CD14-positive monocyte (primary cell): ENCODE measurements around the gene PIM2. TPM values are rescaled to one million over a fixed set of nuclear protein-coding genes. Genes with fewer than 3 reads are reported as not detected.

Experiments used
- DNase-seq, 3 donors: peaks; one replicate each; pipeline ENCODE4 v3.0.0-alpha.2; 2011 to 2022
- H2AFZ ChIP-seq: 2 replicates; pipeline ENCODE4 v1.6.0; 2012; ENCODE audit warnings: mild to moderate bottlenecking, low read depth, low read length, inconsistent platforms; ENCODE audit not compliant: insufficient read depth, poor library complexity, severe bottlenecking
- H3K27ac ChIP-seq, 2 donors: 1 replicate in 1 of 2; 2 replicates in 1 of 2; pipeline ENCODE4 v1.5.1; 2012 to 2013; ENCODE audit warnings: low read length in 2 of 2, control low read depth in 1 of 2, inconsistent platforms in 1 of 2, low read depth in 1 of 2, mild to moderate bottlenecking in 1 of 2
- H3K27me3 ChIP-seq, 2 donors: one replicate each; pipeline versions ENCODE4 v1.6.0 to v1.6.1; 2011 to 2013; ENCODE audit warnings: low read length in 2 of 2; ENCODE audit not compliant: control insufficient read depth in 2 of 2, insufficient read depth in 2 of 2
- H3K36me3 ChIP-seq, 2 donors: replicated peaks in 1 of 2; 1 replicate in 1 of 2; 2 replicates in 1 of 2; pipeline versions ENCODE4 v1.5.1 to v1.6.1; 2012 to 2013; ENCODE audit warnings: low read length in 2 of 2, control low read depth in 1 of 2, inconsistent platforms in 1 of 2, mild to moderate bottlenecking in 1 of 2; ENCODE audit not compliant: insufficient read depth in 2 of 2, control insufficient read depth in 1 of 2
- H3K4me1 ChIP-seq, 2 donors: 1 replicate in 1 of 2; 2 replicates in 1 of 2; pipeline versions ENCODE4 v1.5.1 to v1.6.1; 2012 to 2013; ENCODE audit warnings: low read length in 2 of 2, control low read depth in 1 of 2, inconsistent platforms in 1 of 2, mild to moderate bottlenecking in 1 of 2, moderate library complexity in 1 of 2; ENCODE audit not compliant: insufficient read depth in 2 of 2, control insufficient read depth in 1 of 2
- H3K4me2 ChIP-seq: replicated peaks from 2 replicates; pipeline ENCODE3; 2012; ENCODE audit warnings: low read length, moderate library complexity, mild to moderate bottlenecking; ENCODE audit not compliant: poor library complexity, severe bottlenecking; ENCODE audit errors: extremely low read depth
- H3K4me3 ChIP-seq, 3 experiments: fragments of 200-600 bp in 1 of 3; sonication (generic) in 1 of 3; replicated peaks in 1 of 3; 1 replicate in 2 of 3; 2 replicates in 1 of 3; pipeline ENCODE4 v1.5.1; 2011 to 2013; ENCODE audit warnings: low read length in 3 of 3, mild to moderate bottlenecking in 3 of 3, control low read depth in 2 of 3, low read depth in 2 of 3, inconsistent platforms in 1 of 3, moderate library complexity in 1 of 3
- H3K79me2 ChIP-seq: 2 replicates; pipeline ENCODE4 v1.6.0; 2012; ENCODE audit warnings: mild to moderate bottlenecking, control low read depth, inconsistent platforms, low read length, moderate library complexity; ENCODE audit not compliant: insufficient read depth
- H3K9ac ChIP-seq: 2 replicates; pipeline ENCODE4 v1.6.0; 2017; ENCODE audit warnings: low read length, mild to moderate bottlenecking; ENCODE audit not compliant: insufficient read depth, poor library complexity, severe bottlenecking
- H3K9me3 ChIP-seq, 2 donors: replicated peaks in 1 of 2; 1 replicate in 1 of 2; 2 replicates in 1 of 2; pipeline versions ENCODE4 v1.5.1 to v1.6.1; 2012 to 2013; ENCODE audit warnings: low read length in 2 of 2, control low read depth in 1 of 2; ENCODE audit not compliant: control insufficient read depth in 1 of 2, insufficient read depth in 1 of 2
- H4K20me1 ChIP-seq: 2 replicates; pipeline ENCODE4 v1.6.0; 2012; ENCODE audit warnings: mild to moderate bottlenecking, low read length, control low read depth, moderate library complexity; ENCODE audit not compliant: insufficient read depth
- H3K27ac Mint-ChIP-seq, 7 donors: one replicate each; pipeline ENCODE4 v1.8.0; 2020; ENCODE audit warnings: mild to moderate bottlenecking in 7 of 7, mixed read lengths in 7 of 7, moderate library complexity in 6 of 7, inconsistent platforms in 2 of 7
- H3K27me3 Mint-ChIP-seq, 3 donors: one replicate each; pipeline ENCODE4 v1.8.0; 2021 to 2022; ENCODE audit warnings: low read depth in 3 of 3, mild to moderate bottlenecking in 3 of 3, mixed read lengths in 3 of 3, moderate library complexity in 3 of 3, inconsistent platforms in 1 of 3
- H3K36me3 Mint-ChIP-seq, 2 donors: one replicate each; pipeline ENCODE4 v1.8.0; 2020; ENCODE audit warnings: mixed read lengths in 2 of 2, inconsistent platforms in 1 of 2, mild to moderate bottlenecking in 1 of 2
- H3K4me1 Mint-ChIP-seq: one replicate; pipeline ENCODE4 v1.8.0; 2020; ENCODE audit warnings: mild to moderate bottlenecking, mixed read lengths
- H3K4me3 Mint-ChIP-seq, 2 donors: one replicate each; pipeline ENCODE4 v1.8.0; 2020; ENCODE audit warnings: mild to moderate bottlenecking in 2 of 2, mixed read lengths in 2 of 2, moderate library complexity in 1 of 2
- H3K9me3 Mint-ChIP-seq, 7 donors: one replicate each; pipeline ENCODE4 v1.8.0; 2020 to 2022; ENCODE audit warnings: mixed read lengths in 7 of 7, mild to moderate bottlenecking in 6 of 7, moderate library complexity in 6 of 7, inconsistent platforms in 2 of 7
- CTCF ChIP-seq: fragments of 200-600 bp; IDR thresholded peaks from one replicate; pipeline ENCODE4 v1.8.0; 2022; ENCODE audit warnings: antibody characterized with exemption, mild to moderate bottlenecking
- WGBS: methylation state at CpG from one replicate; pipeline ENCODE4 v1.1.5; 2013; ENCODE audit warnings: missing lambda C conversion rate; ENCODE audit not compliant: insufficient coverage; 5-methylcytosine and 5-hydroxymethylcytosine counted together
- intact Hi-C, 2 donors: fragments of 100-400 bp; cut with micrococcal nuclease; formaldehyde crosslinking; loops; one replicate each; pipeline versions ENCODE4 v1.15.0 to v1.15.1; 2023
- polyA plus RNA-seq, 3 donors: library from polyadenylated mRNA; depleted of rRNA in 1 of 3; unstranded in 2 of 3; stranded (reverse) in 1 of 3; fragments of 300-500 nt in 2 of 3; fragments of >200 nt in 1 of 3; fragmentation: Illumina TruSeq in 2 of 3; gene quantifications; 1 replicate in 2 of 3; 2 replicates in 1 of 3; pipeline ENCODE4 v1.2.3, GENCODE V29; 2012 to 2021

The PIM2 gene
- polyA plus RNA-seq, 3 donors: 6.7 to 39.4 (median 9.9) TPM

- no peak for DNase-seq
- Histone ChIP-seq H3K27me3 (no peaks in the 10 kb centered on the region), H3K4me3 (no peak overlapping the region), H3K9ac (no peak overlapping the region), H3K27ac (no peak overlapping the region), H3K4me1 (peaks cover under 1 to 2% of the 10 kb centered on the region in 2 donors), H3K79me2 (peaks cover 5% of the 10 kb centered on the region), H2AFZ (no peak overlapping the region), H4K20me1 (peaks cover 11% of the 10 kb centered on the region), H3K36me3 (peaks cover 34 to 66% of the 10 kb centered on the region in 2 donors), H3K9me3 (no peaks in the 10 kb centered on the region), H3K4me2 (no peak overlapping the region)
- peaks cover 2% of the 10 kb centered on the region for H3K4me1 Mint-ChIP-seq
- WGBS: 95% methylated on average over 17 of the region's 20 CpGs
- H3K9me3 Mint-ChIP-seq: peaks cover 0 to 3% (median 0%) of the 10 kb centered on the region in 7 donors
- no peak overlapping the region for H3K27ac Mint-ChIP-seq
- peaks cover 35 to 60% of the 10 kb centered on the region in 2 donors for H3K36me3 Mint-ChIP-seq
- peaks cover 0 to 3% (median 0%) of the 10 kb centered on the region in 3 donors for H3K27me3 Mint-ChIP-seq
- intact Hi-C loops: no loop called here
- H3K4me3 Mint-ChIP-seq: no peak overlapping the region
- no peak for TF ChIP-seq CTCF
Observed at GRCh38 chrX:48905090-48905790, 13.6 kb downstream of the PIM2 start.

GRCh38 chrX:48904626-48905025, 14.2 kb downstream of the PIM2 start:
- no peak overlapping the region for H3K4me3 ChIP-seq
- H3K9me3 ChIP-seq: no peaks in the 10 kb centered on the region
- H3K9ac ChIP-seq: no peak overlapping the region
- H3K36me3 Mint-ChIP-seq: peaks cover 35 to 58% of the 10 kb centered on the region in 2 donors
- H3K27ac ChIP-seq: no peak overlapping the region
- no peaks in the 10 kb centered on the region for H3K4me1 Mint-ChIP-seq
- WGBS: 98% methylated on average over 10 of the region's 14 CpGs
- peaks cover 0 to 3% (median 0%) of the 10 kb centered on the region in 3 donors for H3K27me3 Mint-ChIP-seq
- TF ChIP-seq CTCF: no peak
- H3K9me3 Mint-ChIP-seq: peaks cover 0 to 3% (median 0%) of the 10 kb centered on the region in 7 donors
- H3K4me1 ChIP-seq: no peaks in the 10 kb centered on the region
- H4K20me1 ChIP-seq: peaks cover 13% of the 10 kb centered on the region
- H3K27ac Mint-ChIP-seq: peak overlapping the region in 1 of 7 donors; percentile 13
- no peak overlapping the region for H2AFZ ChIP-seq
- H3K4me2 ChIP-seq: no peak overlapping the region
- H3K79me2 ChIP-seq: peaks cover under 1% of the 10 kb centered on the region
- DNase-seq: no peak
- intact Hi-C loops: no loop called here
- H3K4me3 Mint-ChIP-seq: no peak overlapping the region
- no peaks in the 10 kb centered on the region for H3K27me3 ChIP-seq
- H3K36me3 ChIP-seq: peaks cover 34 to 65% of the 10 kb centered on the region in 2 donors
